NCI-H1105 treated with DMSO at 0.1 percent for 48 hours (cell line): Measurements from ENCODE around the gene TXNDC17.
A peak's percentile ranks its signal among the peaks of the same experiment; 100 is the strongest.
"Not testable (repeated sequence)": the region's sequence is repeated elsewhere in the genome, so short reads cannot be mapped to it uniquely, and the experiment has no call there.

Experiments used
- DNase-seq: peaks from one replicate; lab custom pipeline; 2025; lab: John Stamatoyannopoulos, UW

Gene TXNDC17

DNA sequence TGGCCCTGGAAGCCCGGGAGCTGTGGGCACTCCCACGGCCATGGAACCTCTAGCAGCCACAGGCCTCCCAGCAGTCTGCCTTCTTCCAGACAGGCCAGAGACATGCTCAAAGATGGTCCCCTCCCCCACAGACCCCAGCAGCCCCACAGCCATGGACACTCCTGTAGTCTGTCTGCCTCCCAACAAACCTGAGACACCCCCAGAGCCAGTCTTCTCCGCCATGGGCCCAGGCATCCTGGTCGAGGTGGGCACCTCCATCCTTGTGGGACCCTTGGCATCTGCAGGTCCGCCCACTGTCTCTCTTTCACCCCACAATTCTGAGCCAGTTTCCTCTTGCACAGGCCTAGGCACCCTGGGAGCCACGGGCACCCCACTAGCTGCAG lies 3.4 kb upstream of the TXNDC17 start:
- DNase-seq, result no peak

DNA sequence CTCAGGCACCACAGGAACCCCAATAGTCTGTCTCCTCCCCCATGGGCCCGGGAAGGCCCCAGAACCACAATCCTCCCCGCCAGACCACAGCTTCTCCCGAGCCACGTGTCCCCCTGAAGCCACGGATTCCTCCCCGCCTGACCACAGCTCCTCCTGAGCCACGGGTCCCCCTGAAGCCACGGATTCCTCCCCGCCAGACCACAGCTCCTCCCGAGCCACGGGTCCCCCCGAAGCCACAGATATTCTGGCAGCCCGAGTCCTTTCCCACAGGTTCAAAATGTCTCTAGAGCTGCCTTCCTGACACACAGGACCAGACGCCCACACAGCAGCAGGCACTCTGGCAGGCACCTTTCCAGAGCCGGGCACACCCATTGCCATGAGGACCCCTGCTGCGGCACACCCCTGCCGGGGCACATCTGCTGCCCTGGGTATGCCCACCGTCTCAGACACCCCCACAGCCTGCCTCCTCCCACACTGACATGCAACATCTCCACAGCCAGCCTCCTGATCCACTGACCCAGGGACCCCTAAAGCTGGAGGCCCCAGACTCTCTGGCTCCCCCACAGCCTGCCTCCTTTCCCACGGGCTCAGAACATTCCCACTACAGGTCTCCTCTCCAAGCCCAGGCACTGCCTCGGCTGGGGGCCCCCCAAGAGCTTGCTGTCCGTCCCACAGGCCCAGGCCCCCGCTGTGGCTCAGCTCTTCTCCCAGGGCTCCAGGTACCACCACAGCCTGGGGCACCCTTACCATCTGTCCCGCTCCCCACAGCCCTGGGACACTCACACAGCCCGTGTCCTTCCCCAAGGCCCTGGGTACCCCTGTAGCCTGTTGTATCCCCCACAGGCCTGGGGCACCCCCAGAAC lies 2.6 kb upstream of the TXNDC17 start:
- no peak for DNase-seq

DNA sequence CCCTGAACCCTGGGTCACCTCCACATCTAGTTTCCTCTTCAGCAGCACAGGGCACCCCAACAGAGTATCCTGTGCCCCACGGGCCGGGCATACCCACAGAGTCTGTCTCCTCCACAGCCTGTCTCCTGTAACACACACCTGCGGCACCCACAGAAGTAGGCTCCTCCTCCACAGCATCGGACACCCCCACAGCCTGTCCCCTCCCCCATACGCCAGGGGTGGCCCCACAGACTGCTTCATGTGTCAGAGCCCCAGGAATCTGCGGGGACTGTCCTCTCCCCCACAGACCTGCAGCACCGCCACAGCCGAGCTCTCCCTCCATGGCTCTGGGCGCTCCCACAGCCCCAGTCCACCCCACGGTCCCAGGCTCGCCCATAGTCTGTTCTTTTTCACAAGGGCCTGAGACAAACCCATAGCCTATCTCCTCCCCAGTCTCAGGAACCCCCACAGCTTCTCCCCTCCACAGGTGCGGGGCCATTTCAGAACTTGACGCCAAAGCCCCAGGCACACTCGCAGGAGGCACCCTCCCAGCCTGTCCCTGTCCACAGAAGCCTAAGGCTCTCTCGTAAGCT lies 1.8 kb upstream of the TXNDC17 start:
- no peak for DNase-seq

DNA sequence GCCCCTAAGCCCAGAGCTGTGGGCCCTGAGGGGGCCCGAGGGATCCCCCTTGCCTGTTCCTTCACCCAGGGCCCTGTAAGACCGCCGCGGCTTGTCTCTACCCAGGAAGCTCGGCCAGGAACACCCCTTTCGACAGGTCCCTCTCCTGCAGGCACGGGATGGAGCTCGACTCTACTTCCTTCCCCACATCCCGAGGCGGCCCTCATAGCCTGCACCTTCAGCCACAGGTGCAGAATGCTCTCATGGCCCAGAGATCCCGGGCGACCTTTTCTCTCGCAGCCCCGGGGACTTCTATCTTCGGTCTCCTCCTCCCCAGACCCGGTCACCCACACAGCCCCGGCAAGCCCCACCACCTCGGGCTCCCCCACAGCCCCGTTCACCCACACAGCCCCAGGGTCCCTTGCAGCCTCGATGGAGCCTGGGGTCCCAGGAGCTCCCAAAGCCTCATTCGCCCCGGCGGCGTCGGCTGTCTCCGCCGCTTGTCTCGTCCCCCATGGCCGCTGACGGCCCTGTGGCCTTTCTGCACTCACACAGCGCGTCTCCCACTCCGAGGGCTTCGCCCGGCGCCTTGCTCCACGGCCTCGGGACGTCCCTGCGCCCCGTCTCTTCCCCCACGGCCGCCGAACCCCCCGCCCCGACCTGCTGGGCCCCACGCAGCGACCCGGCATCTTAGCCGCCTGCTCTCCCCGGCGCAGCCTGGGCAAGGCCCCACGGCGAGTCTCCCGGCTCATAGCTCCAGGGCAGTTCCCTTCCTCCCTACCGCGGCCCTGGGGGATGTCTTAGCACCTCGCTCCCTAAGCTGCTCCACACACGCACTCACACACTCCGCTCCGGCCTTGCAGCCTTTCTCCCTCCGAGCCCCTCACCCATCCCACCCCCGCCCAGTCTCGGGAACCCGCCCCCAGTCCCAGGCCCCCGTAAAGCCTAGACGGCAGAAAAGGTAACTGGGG lies 999 bp upstream of the TXNDC17 start:
- no peak for DNase-seq

DNA sequence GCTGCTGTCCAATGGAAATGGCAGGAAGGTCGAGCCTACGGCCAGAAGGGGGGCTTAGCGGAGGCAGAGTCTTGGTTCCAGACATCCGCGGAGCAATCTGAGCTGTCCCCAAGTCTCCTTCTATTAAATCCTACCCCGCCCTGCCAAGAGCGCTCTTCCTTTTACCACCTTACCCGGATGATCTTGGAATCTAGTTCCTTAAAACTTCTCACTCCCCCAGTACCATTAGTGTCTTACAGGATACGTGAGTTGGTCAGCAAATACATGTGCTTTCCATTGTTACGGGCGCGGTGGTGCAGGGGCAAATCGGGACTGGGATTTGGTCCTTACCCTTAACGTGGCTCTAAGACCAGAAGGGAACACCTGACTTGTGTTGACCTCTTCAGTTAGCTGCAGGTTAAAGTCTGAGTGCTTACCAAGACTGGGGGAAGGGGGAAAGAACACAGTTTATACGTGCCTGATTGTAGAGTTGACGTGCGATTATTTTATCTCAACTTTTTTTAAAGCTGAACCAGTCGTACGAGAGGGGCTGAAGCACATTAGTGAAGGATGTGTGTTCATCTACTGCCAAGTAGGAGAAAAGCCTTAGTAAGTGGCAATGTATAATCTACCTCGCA lies 495 bp downstream of the TXNDC17 start:
- DNase-seq, result peak; percentile 71

DNA sequence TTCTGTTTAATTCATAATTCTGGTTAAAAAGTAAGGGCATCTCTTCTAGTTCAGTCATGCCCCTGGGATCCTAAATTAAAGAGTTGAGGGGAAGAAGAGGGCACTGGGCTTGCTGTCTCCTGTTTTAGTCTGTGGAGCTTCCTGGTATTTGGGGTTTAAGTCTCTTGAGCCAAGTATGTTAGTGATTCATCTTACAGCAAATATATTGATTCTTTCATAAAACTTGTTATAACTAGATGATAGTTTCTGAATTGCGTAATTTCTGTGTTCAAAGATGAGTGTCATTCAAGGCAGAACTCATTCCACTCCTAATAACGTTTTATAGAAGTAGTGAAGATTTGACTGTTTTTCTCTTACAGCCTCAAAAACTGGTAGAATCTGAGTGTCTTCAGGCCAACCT lies 1.7 kb downstream of the TXNDC17 start:
- no peak for DNase-seq

DNA sequence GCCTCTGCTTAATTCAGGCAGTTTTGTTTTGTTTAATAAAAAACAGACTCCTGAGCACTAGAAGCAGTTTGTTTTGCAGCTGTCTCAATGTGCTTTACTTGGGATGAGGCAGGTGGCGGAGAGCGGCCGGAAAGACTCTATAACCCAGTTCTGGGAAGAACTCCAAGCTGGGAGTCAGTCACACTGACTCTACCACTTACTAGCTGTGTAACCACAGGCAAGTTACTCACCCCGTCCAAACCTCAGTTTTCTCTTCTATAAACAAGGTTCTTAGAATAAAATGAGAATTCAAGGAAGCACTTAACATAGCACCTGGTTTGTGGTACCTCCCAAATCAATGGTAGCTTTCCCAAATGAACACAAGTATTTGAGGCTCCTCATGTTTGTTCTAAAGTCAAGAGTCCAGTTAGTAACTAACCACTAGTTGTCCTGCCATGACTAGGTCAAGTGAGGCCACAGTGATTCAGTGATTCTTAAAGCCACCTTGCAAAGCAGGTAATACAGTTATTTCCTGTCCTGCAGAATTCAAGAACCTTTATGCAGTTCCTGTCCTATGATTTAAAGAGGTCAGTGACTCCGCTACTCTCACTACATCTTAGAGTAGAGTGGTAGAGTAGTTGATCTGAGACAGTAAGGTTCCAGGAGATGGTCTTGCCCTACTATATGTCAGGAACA lies 2.7 kb downstream of the TXNDC17 start:
- no peak for DNase-seq

DNA sequence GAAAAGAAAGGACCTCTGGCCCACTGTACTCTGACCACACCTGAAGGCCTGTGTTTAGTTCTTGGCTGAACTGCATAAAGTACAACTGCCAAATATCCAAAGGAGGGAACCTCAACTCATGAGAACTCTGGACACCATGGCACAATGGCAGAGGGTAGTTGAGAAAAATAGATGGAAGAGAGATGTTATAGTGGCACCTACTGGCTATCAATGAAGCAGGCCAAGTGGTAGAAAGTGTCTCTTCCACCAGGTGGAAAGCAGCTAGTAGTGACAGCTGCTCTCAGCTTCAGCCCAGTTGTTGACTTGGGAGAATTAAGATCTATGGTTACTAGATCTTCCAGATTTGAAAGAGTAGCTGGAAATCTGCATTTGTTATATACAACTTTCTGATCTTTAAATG lies 7.3 kb downstream of the TXNDC17 start:
- DNase-seq, result no peak

DNA sequence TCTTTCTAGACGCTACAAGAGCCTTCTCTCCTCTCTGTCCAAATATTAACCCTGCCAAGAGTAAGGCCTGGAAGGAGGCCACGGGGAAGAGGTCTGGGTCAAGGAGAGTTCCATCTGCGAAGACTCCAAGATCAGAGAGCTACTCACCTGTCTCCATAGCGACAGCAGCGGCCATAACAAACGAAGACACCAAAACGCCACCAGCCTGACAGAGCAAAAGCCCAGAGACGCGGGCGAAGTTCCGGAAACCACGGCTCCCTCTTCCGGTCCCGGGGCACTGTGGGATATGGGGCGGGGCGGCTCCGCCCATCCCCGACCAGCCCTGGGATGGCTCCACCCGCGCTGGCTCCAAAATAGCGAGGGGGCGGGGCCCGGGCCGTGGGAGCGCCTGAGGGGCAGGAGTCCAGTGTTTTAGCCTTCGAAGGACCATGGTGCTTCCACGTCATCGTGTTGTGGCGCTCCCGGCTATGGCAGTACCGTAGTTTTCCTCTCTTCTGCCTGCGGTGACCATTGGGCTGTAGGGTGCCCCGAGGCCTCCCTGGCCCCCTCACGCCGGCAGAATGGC lies 10.6 kb downstream of the TXNDC17 start, which contains the start of the genes C17orf100 and MED31:
Gene C17orf100, plus strand, starts transcription at position 409 of the 565 bp plus-strand sequence. Its CDS starts 152 bp downstream, at position 561.
Gene MED31, minus strand, starts transcription at position 252 of the 565 bp plus-strand sequence. Its CDS starts 77 bp downstream, at position 175.
- peak; percentile 93 for DNase-seq

DNA sequence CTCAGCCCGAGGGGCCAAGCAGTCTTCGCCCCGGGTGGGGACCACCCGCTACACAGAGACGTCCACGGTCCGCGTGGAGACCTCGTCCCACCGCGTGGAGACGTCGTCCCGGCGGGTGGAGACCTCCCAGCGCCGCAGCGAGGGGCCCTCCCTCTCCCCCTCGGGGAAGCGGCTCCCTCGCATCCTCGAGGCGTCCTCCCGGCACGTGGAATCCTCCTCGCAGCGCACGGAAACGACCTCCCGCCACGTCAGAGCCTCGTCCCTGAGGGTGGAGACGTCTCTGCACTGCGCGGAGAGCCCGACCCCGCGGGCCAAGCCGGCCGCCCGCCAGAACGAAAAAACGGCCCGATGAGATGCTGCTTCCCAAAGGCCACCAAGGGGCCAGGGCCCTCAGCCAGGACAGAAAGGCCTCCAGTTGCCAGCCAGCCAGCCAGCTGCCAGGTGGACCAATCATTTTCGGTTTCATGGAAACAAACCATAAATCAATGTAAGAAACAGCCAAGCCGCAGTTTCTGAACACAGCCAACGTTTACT lies 11.1 kb downstream of the TXNDC17 start:
- peak; percentile 49 for DNase-seq

DNA sequence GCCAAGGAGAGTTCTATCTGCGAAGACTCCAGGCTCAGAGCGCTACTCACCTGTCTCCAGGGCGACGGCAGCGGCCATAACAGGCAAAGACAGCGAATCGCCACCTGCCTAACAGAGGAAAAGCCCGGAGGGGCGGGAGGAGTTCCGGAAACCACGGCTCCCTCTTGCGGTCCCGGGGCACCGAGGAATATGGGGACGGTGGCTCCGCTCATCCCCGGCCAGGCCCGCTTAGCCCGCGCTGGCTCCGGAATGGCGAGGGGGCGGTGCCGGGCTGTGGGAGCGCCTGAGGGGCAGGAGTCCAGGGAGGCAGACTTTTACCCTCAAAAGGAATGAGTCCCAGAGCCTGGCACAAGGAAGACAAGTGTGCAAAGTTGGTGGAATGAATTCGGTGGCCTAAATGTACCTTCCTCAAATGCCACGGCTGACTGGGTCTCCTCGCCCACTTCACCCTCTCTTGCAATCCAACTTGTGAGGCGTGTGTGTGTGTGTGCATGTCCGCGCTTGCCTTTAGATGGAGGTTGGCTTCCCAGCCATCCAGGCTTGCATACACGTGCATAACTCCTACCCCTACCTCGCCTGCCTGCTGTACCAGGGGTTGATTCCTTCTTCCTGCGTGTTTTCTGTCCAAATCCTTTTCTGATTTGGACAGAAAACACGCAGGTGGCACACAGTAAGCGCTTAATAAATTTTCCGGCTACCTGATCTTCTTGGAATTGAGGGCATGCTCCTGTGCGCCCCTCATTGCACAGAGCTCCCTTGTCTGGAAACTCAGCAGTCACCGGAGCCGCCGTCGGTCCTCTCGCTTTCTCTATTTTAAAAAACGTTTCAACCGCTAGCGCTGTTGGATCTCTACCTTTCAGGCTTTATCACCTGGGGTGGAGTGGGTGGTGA lies 14.2 kb downstream of the TXNDC17 start:
- DNase-seq, result peak; percentile 77

DNA sequence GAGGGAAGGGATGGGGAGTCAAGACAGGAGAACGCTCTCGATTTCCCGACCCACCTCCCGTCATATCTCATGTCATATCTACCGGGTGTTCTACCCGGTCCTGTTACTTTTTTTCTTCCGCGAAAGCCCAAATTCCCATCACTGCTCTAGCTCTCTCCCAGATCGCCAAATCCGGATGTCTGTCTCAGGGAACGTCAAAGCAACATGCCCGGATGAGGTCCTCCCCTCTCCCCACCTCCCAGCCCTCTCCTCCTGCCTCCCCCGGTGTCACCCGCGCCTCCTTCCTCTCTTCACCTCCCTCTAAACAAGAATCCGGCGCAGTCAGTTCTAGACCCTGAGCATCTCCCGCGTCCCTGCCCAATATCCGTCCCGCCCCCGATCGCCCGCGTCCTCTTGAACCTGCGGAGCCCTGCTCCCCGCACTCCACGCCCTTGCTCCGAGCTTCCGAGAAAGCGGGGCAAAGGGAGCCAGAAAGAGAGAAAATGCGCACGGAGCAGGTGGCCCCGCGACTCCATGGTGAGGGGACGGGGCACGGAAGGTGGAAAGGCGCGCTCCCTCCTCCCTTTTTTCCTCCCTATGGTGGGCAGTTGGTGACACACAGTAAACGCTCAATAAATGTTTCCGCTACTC lies 15.0 kb downstream of the TXNDC17 start:
- DNase-seq, result not testable (repeated sequence)

DNA sequence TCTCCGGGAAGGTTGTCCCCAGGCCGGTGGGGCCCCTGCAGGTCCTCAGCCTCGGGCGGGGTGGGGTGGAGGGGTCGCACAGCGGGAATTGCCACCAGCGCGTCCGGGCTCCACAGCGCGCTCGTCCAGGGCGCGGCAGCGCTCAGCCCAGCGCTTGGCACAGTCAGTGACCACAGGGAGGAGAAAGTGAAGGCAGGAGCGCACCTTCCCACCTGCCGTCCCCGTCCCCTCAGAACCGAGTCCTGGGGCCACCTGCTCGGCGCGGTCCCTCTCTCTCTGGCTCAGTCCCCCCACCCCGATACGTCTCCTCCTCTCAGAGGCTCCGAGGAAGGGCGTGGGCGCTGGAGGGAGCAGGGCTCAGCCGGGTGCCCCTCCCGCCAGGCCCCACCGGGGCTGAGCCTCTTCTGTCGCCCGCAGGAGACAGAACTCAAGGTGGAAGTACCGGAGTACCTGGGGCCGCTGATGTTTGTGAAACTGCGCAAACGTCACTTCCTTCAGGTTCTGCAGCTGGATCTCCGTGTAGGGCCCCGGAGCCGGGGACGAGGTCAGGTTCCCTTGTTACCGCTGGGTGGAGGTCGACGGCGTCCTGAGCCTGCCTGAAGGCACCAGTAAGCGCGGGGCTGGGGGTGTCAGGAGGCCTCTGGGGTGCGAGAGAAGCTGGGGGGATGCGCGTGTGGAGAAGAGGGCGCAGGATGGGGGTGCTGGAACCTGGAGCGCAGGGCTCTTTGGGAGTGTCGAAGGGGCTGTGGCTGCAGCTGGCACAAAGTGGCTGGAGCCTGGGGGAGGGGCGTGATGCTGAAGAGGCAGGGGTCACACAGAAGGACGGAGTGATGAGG lies 16.2 kb downstream of the TXNDC17 start:
- peak; percentile 16 for DNase-seq

DNA sequence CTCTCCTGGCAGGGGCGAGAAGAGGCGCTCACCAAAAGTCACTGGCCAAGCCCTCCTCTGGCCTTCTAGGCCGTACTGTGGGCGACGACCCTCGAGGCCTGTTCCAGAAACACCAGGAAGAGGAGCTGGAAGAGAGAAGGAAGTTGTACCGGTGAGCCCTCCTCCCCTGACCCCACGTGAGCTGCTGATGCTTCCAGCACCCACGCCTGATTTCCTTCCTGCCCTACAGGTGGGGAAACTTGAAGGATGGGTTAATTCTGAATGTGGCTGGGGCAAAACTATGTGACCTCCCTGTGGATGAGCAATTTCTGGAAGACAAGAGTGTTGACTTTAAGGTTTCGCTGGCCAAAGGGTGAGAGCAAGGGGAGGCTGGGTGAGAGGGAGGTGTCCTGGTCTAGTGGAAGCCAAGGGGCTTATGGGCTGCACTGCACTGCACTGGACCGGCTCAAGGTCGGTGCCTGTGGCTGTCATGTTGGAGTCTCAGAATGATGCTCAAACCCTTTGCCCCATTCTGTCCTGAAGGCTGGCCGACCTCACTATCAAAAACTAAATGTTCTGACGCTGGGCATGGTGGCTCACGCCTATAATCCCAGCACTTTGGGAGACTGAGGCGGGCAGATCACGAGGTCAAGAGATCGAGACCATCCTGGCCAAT lies 16.9 kb downstream of the TXNDC17 start:
- no peak for DNase-seq

DNA sequence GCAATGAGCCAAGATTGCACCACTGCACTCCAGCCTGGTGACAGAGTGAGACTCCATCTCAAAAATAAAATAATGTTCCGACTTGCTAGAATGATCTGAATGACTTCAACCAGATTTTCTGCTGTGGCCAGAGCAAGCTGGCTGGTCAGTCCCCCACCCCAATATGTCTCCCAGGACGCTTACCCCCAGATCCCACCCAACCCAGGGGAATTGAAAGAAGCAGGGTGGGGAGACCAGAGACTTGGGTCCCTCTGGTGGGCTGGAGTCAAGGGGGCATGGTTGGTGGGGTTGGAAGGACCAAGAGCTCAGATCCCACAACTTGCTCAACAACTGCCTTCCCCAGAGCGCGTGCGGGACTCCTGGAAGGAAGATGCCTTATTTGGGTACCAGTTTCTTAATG lies 17.6 kb downstream of the TXNDC17 start:
- not testable (repeated sequence) for DNase-seq

DNA sequence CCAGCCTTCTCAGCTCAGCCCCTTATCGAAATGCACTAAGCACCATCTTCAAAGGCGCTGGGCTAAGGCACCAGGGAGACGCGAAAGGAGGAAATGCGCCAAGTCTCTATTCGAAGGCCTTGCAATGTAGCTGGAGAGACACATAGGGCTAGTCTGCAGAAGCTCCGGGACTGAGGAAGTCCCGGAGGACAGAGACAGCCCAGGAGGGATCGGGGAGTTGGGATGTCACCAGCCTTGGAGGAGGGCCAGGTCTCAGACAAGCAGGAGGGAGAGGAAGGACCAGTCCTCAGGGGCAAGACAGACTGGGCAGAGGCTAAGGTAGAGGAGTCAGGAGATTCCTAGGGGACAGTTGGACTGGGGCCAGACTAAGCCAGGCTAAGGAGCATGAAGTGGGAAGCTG lies 19.2 kb downstream of the TXNDC17 start:
- DNase-seq, result no peak

DNA sequence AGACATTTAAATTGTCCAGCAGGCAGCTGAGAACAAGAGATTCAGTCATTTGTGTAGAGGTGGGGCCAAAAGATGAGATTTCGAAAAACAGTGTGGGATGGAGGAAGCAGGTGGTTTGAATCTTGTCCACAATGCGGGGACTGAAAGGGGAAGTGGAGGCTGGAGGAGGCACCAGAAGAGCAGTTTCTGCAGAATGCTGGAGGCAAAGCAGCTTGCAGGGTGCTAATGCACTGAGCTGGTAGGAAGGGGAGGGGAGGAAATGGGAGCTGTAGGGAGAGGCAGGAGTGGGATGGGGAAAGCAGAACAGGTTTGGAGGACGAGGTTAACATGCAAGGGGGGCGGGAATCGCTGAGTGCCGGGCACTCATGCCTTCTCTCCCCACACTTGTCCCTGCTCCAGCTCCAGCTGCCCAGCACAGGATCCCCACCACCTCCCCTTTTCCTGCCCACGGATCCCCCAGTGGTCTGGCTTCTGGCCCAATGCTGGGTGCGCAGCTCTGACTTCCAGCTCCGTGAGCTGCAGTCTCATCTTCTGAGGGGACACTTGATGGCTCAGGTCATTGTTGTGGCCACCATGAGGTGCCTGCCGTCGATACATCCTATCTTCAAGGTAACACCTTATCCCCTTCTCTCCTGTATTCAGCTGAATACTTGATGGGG lies 20.1 kb downstream of the TXNDC17 start:
- DNase-seq, result no peak
